OCI-LY1 (cell line): ENCODE measurements around the gene PADI6.

Source experiments
- H2AFZ ChIP-seq: fragments of 200-600 bp; sonication (generic), shearing (Covaris generic); 2 replicates; pipeline ENCODE4 v1.6.0; 2014; ENCODE audit warnings: antibody characterized with exemption, mild to moderate bottlenecking, low read length
- H3F3A ChIP-seq: fragments of 200-600 bp; sonication (generic), shearing (Covaris generic); 2 replicates; pipeline ENCODE4 v1.6.0; 2014; ENCODE audit warnings: mild to moderate bottlenecking, antibody characterized with exemption, low read length, moderate library complexity; ENCODE audit not compliant: insufficient read depth
- H3K27ac ChIP-seq: fragments of 200-600 bp; sonication (generic); 2 replicates; pipeline ENCODE4 v1.5.1; 2014; ENCODE audit warnings: low read length, mixed run types, mild to moderate bottlenecking, low read depth; ENCODE audit not compliant: poor library complexity, severe bottlenecking
- H3K27me3 ChIP-seq: fragments of 200-600 bp; sonication (generic); 2 replicates; pipeline ENCODE4 v1.6.0; 2014; ENCODE audit warnings: antibody characterized with exemption, mild to moderate bottlenecking, low read length, moderate library complexity; ENCODE audit not compliant: insufficient read depth
- H3K36me3 ChIP-seq: fragments of 200-600 bp; sonication (generic); 2 replicates; pipeline ENCODE4 v1.6.1; 2014; ENCODE audit warnings: mild to moderate bottlenecking, antibody characterized with exemption, low read length, moderate library complexity, mixed read lengths; ENCODE audit not compliant: insufficient read depth
- H3K4me1 ChIP-seq: fragments of 200-600 bp; sonication (generic); 2 replicates; pipeline ENCODE4 v1.5.1; 2014; ENCODE audit warnings: mild to moderate bottlenecking, low read length, moderate library complexity; ENCODE audit not compliant: insufficient read depth, severe bottlenecking
- H3K4me2 ChIP-seq: fragments of 200-600 bp; sonication (generic), shearing (Covaris generic); 2 replicates; pipeline ENCODE4 v1.6.1; 2014; ENCODE audit warnings: low read length
- H3K4me3 ChIP-seq: fragments of 200-600 bp; sonication (generic); 2 replicates; pipeline ENCODE4 v1.5.1; 2014; ENCODE audit warnings: low read length, low read depth, mild to moderate bottlenecking, mixed read lengths; ENCODE audit not compliant: poor library complexity, severe bottlenecking
- H3K79me2 ChIP-seq: fragments of 200-600 bp; shearing (Covaris generic); 2 replicates; pipeline ENCODE4 v1.6.1; 2016; ENCODE audit warnings: mixed run types, low read length, mixed read lengths; ENCODE audit not compliant: insufficient read depth
- H3K9ac ChIP-seq: fragments of 200-600 bp; sonication (generic), shearing (Covaris generic); 2 replicates; pipeline ENCODE4 v1.6.1; 2014; ENCODE audit warnings: mild to moderate bottlenecking, low read length, mixed read lengths
- H3K9me2 ChIP-seq: fragments of 200-600 bp; sonication (generic), shearing (Covaris generic); 2 replicates; pipeline ENCODE4 v1.6.1; 2014; ENCODE audit warnings: low read depth, mild to moderate bottlenecking, low read length, mixed read lengths
- H3K9me3 ChIP-seq: fragments of 200-600 bp; shearing (Covaris generic); 2 replicates; pipeline ENCODE4 v1.6.1; 2014; ENCODE audit warnings: low read length, mixed read lengths
- H4K20me1 ChIP-seq: fragments of 200-600 bp; sonication (generic), shearing (Covaris generic); 2 replicates; pipeline ENCODE4 v1.6.0; 2016; ENCODE audit warnings: mild to moderate bottlenecking, low read length; ENCODE audit not compliant: insufficient read depth
- EZH2 ChIP-seq: fragments of 200-600 bp; sonication (generic), shearing (Covaris generic); IDR thresholded peaks from 2 replicates; pipeline ENCODE4 v1.8.0; 2017; ENCODE audit warnings: borderline replicate concordance, mixed run types, mild to moderate bottlenecking, antibody characterized with exemption, low read length, moderate library complexity, mixed read lengths
- TF ChIP-seq, protein P1 (sequence below): fragments of 200-600 bp; sonication (generic), shearing (Covaris generic); IDR thresholded peaks from 2 replicates; pipeline ENCODE4 v1.5.1; 2017; ENCODE audit warnings: mild to moderate bottlenecking, antibody characterized with exemption, low read length, moderate library complexity, mixed read lengths

PADI6 gene

DNA sequence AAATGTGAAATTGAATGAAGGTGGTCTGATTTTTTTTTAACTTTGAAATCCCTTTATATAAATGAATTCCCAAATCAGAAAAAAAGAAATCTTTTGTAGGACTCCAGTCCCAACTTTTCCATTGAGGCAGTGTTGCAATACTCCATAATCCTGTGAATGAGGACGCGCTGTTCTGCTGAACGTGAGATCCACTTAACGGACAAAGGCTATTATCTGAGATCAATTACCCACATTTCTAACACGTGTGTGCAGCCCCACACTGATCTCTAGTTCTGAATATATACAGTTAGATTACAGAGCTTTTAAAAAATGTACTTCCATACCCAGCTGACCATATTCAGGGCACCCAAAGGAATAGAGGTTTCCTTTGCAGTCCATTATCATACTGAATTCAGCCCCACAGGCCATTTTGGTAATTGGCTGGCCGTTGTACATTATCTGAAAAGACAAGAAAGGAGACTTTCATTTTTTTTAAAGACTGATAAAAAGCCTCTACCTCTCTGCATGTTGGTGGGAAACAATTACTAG is 48.5 kb downstream of the PADI6 start:
- no peaks in the 10 kb centered on the region for H4K20me1 ChIP-seq
- H3F3A ChIP-seq = no peaks in the 10 kb centered on the region
- H3K9me2 ChIP-seq = no peaks in the 10 kb centered on the region
- H3K4me2 ChIP-seq = no peak overlapping the region
- no peak overlapping the region for H3K27ac ChIP-seq
- TF ChIP-seq EZH2 = no peak
- TF ChIP-seq, protein P1, sequence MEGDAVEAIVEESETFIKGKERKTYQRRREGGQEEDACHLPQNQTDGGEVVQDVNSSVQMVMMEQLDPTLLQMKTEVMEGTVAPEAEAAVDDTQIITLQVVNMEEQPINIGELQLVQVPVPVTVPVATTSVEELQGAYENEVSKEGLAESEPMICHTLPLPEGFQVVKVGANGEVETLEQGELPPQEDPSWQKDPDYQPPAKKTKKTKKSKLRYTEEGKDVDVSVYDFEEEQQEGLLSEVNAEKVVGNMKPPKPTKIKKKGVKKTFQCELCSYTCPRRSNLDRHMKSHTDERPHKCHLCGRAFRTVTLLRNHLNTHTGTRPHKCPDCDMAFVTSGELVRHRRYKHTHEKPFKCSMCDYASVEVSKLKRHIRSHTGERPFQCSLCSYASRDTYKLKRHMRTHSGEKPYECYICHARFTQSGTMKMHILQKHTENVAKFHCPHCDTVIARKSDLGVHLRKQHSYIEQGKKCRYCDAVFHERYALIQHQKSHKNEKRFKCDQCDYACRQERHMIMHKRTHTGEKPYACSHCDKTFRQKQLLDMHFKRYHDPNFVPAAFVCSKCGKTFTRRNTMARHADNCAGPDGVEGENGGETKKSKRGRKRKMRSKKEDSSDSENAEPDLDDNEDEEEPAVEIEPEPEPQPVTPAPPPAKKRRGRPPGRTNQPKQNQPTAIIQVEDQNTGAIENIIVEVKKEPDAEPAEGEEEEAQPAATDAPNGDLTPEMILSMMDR = no peak
- peaks cover 98% of the 10 kb centered on the region for H3K36me3 ChIP-seq
- no peaks in the 10 kb centered on the region for H3K27me3 ChIP-seq
- no peak overlapping the region for H3K9ac ChIP-seq
- H3K79me2 ChIP-seq = no peaks in the 10 kb centered on the region
- no peak overlapping the region for H2AFZ ChIP-seq
- no peaks in the 10 kb centered on the region for H3K9me3 ChIP-seq
- no peaks in the 10 kb centered on the region for H3K4me1 ChIP-seq
- no peak overlapping the region for H3K4me3 ChIP-seq

DNA sequence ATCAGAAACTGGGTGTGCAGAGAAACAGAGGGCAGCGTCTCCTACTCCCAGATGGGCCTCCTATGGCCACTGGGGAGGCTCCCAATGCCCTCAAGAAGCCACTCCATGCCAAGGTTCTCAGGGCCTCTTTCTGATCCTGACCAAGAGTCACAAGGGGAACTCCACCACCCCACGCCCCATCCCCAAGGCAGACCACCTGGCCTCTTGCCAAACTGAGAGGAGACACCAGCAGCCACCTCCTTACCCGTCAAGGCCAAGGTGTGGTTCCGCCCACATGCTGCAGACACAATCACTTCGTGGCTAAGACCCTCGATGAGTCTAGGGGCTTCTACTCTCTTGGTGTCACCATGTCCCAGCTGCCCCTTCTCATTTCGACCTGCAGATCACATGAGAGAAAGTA is 50.5 kb downstream of the PADI6 start:
- H3K9me3 ChIP-seq = no peaks in the 10 kb centered on the region
- no peak for TF ChIP-seq EZH2
- TF ChIP-seq, protein P1 = no peak
- H3K4me2 ChIP-seq = no peak overlapping the region
- H2AFZ ChIP-seq = no peak overlapping the region
- no peaks in the 10 kb centered on the region for H3K4me1 ChIP-seq
- peaks cover 99% of the 10 kb centered on the region for H3K36me3 ChIP-seq
- no peaks in the 10 kb centered on the region for H4K20me1 ChIP-seq
- no peaks in the 10 kb centered on the region for H3K9me2 ChIP-seq
- H3K27ac ChIP-seq = no peak overlapping the region
- H3F3A ChIP-seq = no peaks in the 10 kb centered on the region
- H3K79me2 ChIP-seq = no peaks in the 10 kb centered on the region
- H3K9ac ChIP-seq = no peak overlapping the region
- H3K4me3 ChIP-seq = no peak overlapping the region
- no peaks in the 10 kb centered on the region for H3K27me3 ChIP-seq

DNA sequence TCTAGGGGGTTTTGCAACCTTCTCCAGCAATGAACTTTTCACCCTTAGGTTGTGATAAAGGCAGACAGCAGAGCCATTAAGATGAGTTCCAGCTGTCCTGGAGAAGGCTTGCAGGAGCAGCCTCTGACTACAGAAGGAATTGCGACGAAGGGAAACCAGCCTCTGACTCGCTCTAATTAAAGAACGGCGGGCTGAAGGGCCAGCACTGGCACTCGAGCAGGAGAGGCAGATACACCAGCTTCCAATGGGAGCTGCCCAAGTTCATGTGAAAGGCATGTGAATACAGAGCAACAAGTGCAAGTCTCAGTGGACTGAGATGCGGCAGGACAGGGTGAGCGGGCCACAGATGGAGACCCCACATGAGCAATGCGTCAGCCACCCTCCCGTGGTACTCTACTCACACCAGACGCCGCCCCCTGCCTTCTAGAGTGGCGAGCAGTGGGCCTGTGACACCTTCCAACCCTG is 51.8 kb downstream of the PADI6 start:
- Histone ChIP-seq H4K20me1 (0 out of 2 replicates have a peak, but pooled peaks cover 2% of the 10 kb centered on the region), H3K27me3 (no peaks in the 10 kb centered on the region), H3K36me3 (peaks cover 99% of the 10 kb centered on the region), H3K4me1 (no peaks in the 10 kb centered on the region), H2AFZ (no peak overlapping the region), H3K9me3 (no peaks in the 10 kb centered on the region), H3K27ac (no peak overlapping the region), H3F3A (no peaks in the 10 kb centered on the region), H3K9me2 (no peaks in the 10 kb centered on the region), H3K4me3 (no peak overlapping the region), H3K4me2 (no peak overlapping the region), H3K9ac (no peak overlapping the region), H3K79me2 (peaks cover 3% of the 10 kb centered on the region; the same call in 1 of the 2 replicates)
- TF ChIP-seq EZH2 = no peak
- TF ChIP-seq, protein P1 = no peak
